Germinal center (tissue), 1 donor: ENCODE results near the gene SLC5A10.
"Not testable (repeated sequence)": the region's sequence is repeated elsewhere in the genome, so short reads cannot be mapped to it uniquely, and the experiment has no call there.

ENCODE experiments used
- DNase-seq: peaks from one replicate; pipeline ENCODE4 v3.0.0; 2012; ENCODE audit warnings: mixed read lengths, low spot score

SLC5A10 gene

DNA sequence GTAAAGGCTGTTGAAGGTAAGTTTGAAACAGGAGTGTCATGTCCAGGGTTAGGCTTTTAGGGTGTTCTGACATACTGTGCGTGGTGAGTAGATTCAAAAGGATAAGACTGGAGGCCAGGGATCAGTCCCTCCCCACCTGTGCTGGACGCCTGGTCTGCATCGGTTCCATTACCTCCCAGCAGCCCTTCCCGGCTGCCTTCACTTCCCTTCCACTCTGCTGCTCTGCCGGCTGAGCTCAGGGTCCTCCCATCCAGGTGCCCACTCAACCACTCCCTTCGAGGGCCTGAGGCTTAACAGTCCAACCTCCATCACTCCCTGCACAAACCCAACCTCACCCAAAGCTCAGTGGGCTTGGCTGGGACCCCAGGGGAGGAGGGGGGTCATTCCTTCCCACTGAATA, 4.1 kb upstream of the SLC5A10 start:
- no peak for DNase-seq

DNA sequence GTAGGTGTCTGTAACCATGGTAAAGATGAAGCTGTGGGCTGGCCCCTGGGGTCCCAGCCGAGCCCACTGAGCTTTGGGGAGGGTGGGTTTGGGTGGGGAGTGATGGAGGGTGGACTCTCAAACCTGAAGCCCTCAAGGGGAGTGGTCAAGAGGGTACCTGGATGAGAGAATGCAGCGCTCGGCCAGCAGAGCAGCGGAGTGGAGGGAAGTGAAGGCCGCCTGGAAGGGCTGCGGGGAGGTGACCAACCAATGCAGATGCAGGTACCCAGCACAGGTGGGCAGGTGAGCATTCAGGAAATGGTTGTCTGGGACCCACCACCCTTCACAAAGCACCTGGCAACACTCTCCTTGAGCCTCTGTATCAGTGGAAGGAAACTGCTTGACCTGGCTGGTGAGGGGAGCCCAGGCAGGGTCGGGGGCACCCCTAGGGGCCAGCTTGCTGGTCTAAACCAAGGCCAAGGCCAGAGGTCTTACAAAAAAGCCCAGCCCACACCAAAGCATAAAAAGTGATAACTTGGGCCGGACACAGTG, 3.4 kb upstream of the SLC5A10 start:
- DNase-seq, result no peak

DNA sequence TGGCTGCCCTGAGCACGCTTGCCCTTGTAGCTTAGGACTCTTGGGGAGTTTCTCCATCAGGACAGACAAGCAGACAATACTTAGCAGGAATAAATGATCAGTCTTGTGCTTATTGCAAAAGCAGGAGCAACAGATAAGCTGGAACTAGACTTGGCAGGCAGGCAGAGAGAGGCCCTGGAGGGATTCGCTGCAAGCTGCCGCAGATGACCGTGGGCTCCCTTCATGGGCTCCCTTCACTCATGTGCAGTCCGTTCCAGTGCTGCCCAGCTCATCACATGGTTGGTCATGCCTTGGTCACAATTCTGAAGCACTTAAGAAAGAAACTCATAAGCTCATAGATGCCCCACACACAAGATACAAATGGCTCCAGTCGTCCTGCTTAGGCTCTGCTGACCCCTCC, 2.4 kb upstream of the SLC5A10 start:
- DNase-seq, result no peak

DNA sequence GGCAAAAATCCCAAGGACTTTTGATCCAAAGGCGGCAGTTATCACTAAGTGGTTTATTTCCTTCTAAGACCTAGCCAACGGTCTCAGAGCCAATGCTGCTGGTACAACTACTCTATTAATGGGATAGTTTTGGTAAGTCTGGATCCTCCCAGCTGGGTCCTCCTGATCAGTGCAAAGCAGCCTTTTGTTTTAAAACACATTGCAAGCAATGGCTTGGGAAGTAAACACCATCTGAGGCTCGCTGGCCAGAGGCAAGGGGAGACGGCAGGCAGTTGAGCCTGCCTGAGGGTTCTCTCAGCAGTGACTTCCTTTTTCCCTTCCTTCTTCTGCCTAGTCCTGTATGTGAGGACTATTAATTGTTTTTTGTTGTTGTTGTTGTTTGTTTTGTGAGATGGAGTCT, 1.6 kb upstream of the SLC5A10 start:
- DNase-seq, result no peak

DNA sequence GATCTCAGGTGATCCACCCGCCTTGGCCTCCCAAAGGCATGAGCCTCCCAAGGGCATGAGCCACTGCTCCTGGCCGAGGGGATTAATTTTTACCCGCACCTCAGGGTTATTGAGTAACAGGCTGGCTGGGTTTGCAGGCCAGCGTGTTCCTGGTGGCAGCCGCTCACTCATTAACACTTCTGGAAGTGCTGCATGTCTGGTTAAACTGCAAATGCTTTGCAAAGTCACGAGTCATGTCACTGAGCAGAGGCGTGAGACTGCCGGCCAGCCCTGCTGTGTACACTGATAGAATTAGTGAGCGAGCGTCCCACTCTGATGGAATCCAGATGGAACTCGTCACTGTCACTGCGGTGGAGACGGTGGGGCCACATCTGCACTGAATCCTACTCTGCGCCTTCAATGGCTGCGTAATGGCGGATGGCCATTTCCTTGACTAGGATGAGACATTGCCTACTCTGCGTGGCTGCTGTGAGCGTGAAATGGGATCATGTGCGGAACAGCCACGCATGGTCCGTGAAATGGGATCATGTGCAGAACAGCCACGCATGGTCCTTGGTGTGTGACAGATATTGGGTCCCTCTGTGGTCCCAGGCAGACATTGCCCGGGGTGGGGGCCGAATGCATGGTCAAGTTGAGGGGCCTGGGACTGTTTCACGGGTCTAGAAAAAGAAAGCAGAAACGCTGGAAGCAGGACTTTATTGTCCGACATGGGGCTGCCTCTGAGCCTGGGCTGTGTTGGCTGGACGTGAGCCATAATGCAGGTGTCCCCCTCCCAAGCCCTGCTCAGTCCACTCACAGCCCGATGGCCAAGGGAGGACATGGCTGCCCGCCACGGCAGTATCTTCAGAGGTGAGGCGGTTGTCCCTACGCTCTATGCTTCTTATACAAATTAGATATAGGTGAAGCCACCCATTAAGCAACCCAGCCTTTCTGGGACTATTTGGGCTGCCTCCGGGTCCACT, 740 bp upstream of the SLC5A10 start:
- DNase-seq, result no peak

DNA sequence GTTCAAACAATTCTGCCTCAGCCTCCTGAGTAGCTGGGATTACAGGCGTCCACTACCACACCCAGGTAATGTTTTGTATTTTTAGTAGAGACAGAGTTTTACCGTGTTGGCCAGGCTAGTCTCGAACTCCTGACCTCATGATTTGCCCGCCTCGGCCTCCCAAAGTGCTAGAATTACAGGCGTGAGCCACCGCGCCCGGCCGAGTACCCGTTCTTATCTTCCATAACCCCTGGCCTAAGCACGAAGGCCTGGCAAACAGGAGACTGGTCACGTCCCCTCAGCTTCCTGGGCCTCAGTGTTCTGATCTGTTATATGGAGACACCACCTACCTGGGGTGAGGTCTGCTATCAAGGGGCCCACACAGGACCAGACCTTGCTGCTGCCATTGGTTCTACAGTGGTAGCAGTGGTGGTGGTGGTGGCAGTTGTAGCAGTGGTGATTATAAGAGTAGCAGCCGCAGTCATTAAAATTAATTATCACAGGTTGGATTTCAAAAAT, 1.3 kb downstream of the SLC5A10 start:
- DNase-seq, result no peak

DNA sequence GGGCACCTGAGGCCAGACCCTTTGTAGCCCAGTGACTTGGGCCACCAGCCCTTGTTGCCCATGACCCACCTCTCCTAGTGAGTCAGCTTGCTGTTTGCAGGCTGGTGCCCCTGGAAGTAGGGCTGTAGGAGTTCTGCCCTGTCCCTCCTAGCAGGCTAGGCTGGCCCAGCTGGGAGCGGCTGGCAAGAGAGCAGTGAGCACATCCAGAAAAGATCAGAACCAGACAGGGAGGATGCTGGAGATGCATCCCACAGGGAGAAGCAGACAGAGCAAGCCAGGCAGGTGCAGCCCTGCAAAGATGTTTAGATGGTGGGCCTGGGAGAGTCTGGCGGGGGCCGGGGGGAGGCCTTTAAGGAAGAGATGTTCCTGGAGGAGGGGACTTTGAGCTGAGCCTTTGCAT, 2.4 kb downstream of the SLC5A10 start:
- DNase-seq, result no peak

DNA sequence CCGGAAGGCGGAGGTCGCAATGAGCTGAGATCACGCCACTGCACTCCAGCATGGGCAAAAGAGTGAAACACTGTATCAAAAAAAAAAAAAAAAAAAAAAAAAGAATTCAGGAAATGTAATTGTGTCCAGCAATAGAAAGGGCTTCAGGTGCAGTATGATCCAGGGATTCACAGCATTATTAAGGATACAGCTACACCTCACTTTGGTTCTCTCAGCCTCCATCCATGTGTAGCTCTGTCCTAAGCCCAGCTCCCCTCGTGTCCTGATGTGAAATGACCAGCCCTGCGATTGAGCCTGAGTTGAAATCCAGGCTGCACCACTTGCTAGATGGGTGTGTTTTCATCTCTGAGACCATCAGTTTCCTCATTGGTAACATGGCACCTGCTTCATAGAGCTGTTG, 3.0 kb downstream of the SLC5A10 start:
- no peak for DNase-seq

DNA sequence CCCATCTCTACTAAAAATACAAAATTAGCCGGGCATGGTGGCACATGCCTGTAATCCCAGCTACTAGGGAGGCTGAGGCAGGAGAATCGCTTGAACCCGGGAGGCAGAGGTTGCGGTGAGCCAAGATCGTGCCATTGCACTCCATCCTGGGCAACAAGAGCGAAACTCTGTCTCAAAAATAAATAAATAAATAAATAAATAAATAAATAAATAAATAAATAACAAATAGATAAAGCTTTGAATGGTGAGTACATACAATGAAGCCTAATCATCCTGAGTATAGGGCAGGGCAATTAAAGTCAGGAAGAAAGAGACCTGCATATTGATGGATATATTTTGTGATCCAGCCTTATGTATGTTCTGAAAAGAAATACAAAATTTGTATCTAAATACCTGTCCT, 4.1 kb downstream of the SLC5A10 start:
- DNase-seq, result not testable (repeated sequence)

DNA sequence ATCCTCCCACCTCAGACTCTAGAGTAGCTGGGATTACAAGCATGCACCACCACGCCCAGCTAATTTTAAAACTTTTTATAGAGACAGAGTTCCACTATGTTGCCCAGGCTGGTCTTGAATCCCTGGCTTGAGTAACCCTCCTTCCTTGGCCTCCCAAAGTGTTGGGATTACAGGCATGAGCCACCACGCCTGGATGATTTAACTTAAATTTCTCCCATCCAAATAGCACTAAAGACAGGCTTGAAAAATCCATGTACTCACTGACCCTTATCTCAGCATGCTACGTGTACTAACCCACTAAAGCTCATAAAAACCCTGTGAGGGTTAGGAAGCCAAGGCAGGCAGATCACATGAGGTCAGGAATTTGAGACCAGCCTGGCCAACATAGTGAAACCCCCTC, 4.6 kb downstream of the SLC5A10 start:
- DNase-seq, result no peak

DNA sequence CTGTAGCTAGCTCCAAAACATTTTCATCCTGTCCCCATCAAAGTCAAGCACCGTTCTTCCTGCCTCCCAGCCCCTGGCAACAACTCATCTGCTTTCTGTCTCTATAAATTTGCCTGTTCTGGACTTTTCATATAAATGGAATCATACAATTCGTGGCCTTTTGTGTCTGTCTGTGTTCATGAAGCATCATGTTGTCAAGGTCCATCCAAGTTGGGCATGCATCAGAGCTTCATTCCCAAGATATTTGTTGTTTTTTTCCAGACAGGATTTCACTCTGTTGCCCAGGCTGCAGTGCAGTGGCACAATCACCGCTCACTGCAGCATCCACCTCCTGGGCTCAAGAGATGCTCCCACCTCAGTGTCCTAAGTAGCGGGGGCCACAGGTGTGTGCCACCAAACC, 5.9 kb downstream of the SLC5A10 start:
- no peak for DNase-seq

DNA sequence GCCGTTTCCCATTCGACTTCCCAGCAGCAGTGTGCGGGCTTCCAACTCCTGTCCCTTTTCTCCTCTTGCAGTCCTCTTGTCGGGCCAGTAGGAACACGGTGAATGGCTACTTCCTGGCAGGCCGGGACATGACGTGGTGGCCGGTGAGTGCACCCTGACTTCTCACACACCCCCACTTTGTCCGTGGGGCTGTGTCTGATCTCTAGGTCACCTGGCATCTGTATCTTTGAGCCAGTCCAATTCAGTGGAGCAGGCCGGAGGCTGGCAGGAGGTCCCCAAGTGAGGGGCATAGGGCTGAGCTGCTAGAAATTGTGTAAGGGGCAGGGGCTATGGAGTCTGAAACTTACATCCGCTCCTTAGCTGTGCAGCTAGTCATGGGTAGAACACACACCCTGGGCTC, 6.6 kb downstream of the SLC5A10 start:
- DNase-seq, result no peak

DNA sequence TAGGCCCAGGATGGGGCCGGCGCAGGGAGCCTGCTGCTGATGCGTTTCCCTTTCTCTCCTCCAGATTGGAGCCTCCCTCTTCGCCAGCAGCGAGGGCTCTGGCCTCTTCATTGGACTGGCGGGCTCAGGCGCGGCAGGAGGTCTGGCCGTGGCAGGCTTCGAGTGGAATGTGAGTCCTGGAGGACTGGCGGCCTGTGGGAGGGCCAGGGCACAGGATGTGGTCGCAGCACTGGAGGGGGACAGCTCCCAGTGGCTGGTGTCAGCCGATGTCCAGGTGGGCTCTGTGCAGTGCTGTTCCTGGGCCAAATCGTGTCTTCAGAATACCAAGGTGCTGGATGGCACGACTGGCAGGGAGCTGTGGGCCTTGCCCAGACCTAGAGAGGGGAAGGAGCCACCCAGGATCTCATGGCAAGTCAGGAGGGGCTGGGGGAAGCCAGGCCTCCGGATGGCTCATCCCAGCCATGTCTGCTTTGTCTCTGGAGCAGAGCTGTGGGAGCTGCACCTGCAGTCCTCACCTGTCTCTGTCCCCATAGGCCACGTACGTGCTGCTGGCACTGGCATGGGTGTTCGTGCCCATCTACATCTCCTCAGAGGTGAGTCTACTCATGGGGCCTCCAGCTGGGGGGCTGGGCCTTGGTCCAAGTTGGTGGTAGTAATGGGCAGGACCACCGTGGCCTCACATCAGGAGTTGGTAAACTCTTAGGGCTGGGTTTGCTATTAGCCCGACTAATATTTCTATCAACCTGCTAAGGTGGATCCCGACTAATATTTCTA, 7.3 kb downstream of the SLC5A10 start:
- no peak for DNase-seq

DNA sequence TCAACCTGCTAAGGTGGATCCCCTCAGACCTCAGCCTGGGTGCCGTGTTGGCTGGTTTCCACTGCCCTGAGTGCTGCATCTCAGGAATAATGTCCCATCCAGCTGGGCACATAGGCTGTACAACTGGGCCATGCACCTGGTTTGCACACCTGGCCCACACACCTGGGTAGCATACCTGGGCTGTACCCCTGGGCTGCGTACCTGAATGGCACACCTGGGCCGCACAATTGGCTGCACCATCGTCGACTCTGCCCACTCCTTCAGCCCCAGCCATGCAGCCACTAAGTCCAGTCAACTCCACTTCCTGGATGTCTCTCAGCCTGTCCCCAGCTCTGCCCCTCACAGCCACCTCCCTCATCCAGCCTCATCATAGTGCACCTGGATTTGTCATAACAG, 7.9 kb downstream of the SLC5A10 start:
- no peak for DNase-seq

DNA sequence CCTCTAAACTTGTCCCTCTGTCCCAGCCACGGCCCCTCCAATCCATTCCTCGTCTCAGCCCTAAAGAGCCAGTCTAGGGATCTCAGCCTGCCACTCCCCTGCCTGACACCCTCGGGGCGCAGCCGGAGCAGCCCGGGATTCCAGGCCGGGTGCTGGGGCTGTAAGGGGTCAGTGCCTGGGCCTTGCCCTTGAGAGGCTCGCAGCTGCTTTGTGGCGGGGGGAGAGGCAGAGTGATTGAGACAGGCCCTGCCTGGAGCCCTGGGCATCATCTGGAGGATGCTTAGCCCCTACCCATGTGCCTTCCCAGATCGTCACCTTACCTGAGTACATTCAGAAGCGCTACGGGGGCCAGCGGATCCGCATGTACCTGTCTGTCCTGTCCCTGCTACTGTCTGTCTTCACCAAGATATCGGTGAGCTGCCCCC, 8.3 kb downstream of the SLC5A10 start:
- no peak for DNase-seq

DNA sequence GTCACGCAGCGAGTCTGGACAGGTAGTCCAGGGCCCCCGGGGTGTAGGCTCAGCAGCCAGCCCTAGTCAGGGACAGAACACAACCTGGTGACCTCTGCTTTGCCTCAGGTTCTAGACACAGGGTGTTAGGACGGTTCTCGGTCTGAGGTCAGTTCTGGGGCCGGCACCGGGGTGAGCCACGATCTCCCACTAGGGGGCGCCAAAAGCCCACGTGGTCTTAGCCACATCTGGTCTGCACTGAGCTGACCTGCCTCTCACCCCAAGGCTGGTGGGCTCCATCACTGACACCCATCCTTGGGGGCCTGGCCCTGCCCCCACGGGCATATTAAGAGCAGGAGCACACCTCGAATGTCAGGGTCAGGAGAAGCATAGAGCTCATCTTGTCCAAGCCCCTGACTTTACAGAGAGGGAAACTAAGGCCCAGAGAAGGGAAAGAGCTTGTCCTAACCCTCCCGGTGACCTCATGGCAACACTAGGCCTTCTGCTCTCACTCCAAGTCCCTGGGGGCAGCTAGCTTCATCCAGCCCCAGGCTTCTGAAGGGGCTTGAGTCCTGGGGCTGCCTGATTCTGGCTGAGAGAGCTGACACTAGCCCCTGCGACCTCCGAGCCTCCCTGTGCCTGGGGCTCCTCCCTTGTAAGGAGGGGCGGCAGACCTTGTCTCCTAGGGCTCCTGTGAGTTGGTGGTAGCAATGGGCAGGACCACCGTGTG, 9.0 kb downstream of the SLC5A10 start:
- DNase-seq, result peak; percentile 81

DNA sequence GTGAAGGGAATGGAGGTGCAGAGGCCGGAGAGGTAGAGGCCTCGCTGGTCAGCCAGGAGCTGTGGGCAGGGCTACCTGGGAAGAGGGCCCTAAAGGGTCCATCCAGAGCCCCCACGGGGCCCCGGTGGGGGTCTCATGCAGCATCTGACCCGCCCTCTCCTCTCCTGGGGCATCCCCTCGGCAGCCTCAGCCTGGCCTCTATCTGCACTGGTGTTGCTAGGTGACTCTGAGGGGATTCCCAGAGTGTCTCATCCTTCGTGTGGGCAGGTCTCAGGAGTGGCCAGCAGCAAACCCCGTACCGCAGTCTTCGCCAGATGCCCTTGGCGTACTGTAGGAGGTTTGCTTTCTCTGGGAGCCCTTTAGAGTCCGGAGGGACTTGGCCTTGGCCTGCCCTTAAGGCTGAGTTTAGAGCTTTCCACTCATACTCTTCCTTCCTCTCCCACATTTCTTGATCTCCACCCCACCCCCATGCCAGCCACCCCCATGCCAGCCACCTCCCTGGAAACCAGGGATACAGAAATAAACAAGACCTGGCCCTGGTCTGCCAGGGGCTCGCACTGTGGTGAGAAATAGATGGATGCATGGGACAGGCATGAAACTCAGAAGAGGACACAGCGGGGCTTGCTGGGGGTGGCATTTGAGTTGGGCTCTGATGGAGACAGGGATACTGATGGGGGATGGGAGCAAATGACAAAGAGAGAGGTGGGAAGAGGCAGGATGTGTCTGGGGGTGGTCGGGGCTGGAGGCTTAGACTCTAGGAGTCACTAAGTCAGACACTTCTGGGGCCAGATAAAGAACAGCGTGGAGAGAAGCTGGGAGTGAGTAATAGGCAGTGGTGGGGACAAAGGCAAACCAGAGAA, 9.9 kb downstream of the SLC5A10 start:
- DNase-seq, result no peak

DNA sequence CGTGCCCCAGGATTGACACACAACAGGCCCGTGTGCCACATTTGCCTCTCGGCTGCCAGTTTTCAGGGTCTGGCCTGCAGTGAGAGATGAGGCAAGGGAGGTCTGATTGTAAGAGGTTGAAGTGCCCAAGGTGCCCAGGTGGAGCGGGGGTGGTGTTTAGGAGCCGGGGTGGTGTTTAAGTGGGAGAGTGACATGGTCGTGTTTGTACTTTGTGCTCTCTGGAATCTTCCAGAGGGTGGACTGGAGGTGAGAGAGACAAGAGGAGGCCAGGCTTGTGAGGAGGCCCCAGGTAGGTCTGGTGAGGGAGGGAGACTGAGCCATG, 10.5 kb downstream of the SLC5A10 start:
- no peak for DNase-seq

DNA sequence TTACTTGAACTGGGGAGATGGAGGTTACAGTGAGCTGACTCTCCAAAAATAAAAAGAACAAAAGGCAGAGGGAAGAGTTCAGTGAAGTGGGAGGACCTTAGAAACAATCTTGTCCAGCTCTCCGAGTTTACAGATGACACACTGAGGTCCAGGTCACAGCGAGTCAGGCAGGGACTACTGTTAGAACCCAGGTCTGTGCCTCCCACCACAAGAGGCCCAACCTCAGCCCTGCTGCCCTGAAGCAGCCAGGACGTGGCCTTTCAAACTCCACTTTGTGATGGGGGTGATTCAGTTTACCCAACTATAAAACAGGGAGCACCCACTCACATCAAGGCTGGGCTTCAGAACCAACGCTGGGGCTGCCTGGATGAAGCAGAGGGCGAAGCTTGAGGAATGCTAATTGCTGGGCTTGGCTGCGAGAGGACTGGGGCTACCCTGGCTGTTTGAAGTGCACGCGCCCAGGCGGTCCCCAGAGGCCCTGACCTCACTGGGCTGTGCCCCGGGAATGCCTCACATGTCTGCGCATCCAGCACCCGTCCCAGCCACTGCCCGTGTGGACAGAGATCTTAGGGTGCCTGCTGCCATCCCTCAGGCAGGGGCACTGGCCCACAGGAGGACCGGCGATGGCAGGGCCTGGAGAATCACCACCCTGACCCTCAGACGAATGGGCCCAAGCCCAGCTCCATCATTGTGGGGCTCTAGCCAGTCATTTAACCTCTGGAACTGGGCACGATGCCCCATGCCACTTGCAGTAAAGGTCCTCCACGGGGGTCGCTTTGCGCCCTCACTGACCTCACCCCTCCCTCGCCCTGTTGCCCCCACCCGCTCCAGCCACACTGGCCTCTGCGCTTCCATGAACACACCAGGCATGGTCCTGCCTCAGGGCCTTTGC, 11.4 kb downstream of the SLC5A10 start:
- DNase-seq, result no peak

DNA sequence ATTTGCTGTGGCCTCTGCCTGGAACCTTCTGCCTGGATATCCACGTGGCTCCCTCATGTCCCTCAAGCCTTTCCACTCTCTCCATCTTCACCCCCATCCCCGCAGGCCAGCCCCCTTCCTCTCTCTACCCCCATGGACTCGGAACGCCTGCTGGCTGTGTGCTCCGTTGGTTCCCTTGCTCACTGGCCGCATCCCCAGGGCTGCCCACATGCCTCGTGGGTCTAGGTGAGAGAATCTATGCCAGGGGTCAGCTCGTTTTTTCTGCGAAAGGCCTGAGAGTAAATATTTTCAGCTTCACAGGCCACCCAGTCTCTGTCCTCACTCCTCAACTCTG, 12.0 kb downstream of the SLC5A10 start:
- DNase-seq, result no peak
